ENCODE measurements around the gene CRB3. TPM values are rescaled to one million over a fixed set of nuclear protein-coding genes. Genes with fewer than 3 reads are reported as not detected.

The CRB3 gene
- total RNA-seq, 4 donors from 2014 or later, result 67.3 to 113 (median 76.1) TPM

- TF ChIP-seq CTCF (IDR thresholded peaks at IDR 0.05) (no peak), POLR2AphosphoS5 (IDR thresholded peaks at IDR 0.05) (no peak), POLR2A (IDR thresholded peaks at IDR 0.05) (no peak), EP300 (IDR thresholded peaks at IDR 0.05) (no peak)
- Histone ChIP-seq H3K4me3 (no peak overlapping the region), H3K4me1 (peaks cover 23% of the 10 kb centered on the region), H3K27me3 (no peaks in the 10 kb centered on the region), H3K9me3 (no peaks in the 10 kb centered on the region), H3K27ac (no peak overlapping the region), H3K36me3 (no peaks in the 10 kb centered on the region)
- DNase-seq (ENCODE audit: low spot score in 2 of 2), result no peak
- 77% methylated on average over 14 of the region's 15 CpGs for WGBS
These were observed 51.0 kb downstream of the CRB3 start for GRCh38 chr19:6514926-6515544.

- DNase-seq (ENCODE audit: low spot score in 2 of 2), result peak; percentile 96
- no peaks in the 10 kb centered on the region for H3K36me3 ChIP-seq
- TF ChIP-seq CTCF (IDR thresholded peaks at IDR 0.05) (no peak), POLR2AphosphoS5 (IDR thresholded peaks at IDR 0.05) (no peak), EP300 (IDR thresholded peaks at IDR 0.05) (no peak), POLR2A (IDR thresholded peaks at IDR 0.05) (no peak)
These were observed 52.1 kb downstream of the CRB3 start for GRCh38 chr19:6516018-6516658.

More at GRCh38 chr19:6516018-6516658, 52.1 kb downstream of the CRB3 start:
- Histone ChIP-seq H3K4me1 (peaks cover 23% of the 10 kb centered on the region), H3K27me3 (no peaks in the 10 kb centered on the region), H3K4me3 (peak overlapping the region; percentile 63), H3K9me3 (no peaks in the 10 kb centered on the region), H3K27ac (peak overlapping the region; percentile 45)
- under 1% methylated on average over 25 of the region's 26 CpGs for WGBS

Other genes with a start within 250 kb of the CRB3 start
- gene MLLT1, start 184.3 kb upstream of the CRB3 start, total RNA-seq, result 10 to 100 TPM; 16.0 to 29.0 (median 22.7) TPM
- gene ACER1, start 130.7 kb upstream of the CRB3 start, total RNA-seq, result 10 to 100 TPM; 22.2 to 81.4 (median 51.8) TPM
- 10 to 100 TPM; 48.7 to 75.0 (median 72.0) TPM for gene CLPP, start 102.7 kb upstream of the CRB3 start, total RNA-seq
- 10 to 100 TPM; 34.1 to 74.4 (median 56.9) TPM for gene ALKBH7, start 91.5 kb upstream of the CRB3 start, total RNA-seq
- 1 to 10 TPM in 3 of 4 donors, under 1 TPM in 1; 0.40 to 1.8 (median 1.4) TPM for gene PSPN, start 88.3 kb upstream of the CRB3 start, total RNA-seq
- 10 to 100 TPM; 31.4 to 46.7 (median 39.4) TPM for gene GTF2F1, start 71.1 kb upstream of the CRB3 start, total RNA-seq
- gene KHSRP, start 39.5 kb upstream of the CRB3 start, total RNA-seq, result 100 to 1,000 TPM; 127 to 160 (median 139) TPM
- not detected for gene SLC25A41, start 30.5 kb upstream of the CRB3 start, total RNA-seq
- 10 to 100 TPM; 39.5 to 76.3 (median 61.6) TPM for gene SLC25A23, start 4.5 kb upstream of the CRB3 start, total RNA-seq
- 1 to 10 TPM in 3 of 4 donors, under 1 TPM in 1; 0.23 to 3.7 (median 1.5) TPM for gene DENND1C, start 17.5 kb downstream of the CRB3 start, total RNA-seq
- 10 to 100 TPM in 1 of 4 donors, 1 to 10 TPM in 3; 2.1 to 13.9 (median 3.4) TPM for gene TUBB4A, start 38.0 kb downstream of the CRB3 start, total RNA-seq
- gene TNFSF9, start 66.8 kb downstream of the CRB3 start, total RNA-seq, result 1 to 10 TPM; 1.0 to 2.9 (median 1.7) TPM
- gene CD70, start 126.9 kb downstream of the CRB3 start, total RNA-seq, result under 1 TPM in 1 of 4 donors, not detected in 3; 0.97 TPM
- not detected for gene TNFSF14, start 205.9 kb downstream of the CRB3 start, total RNA-seq